ENCODE measurements around the gene TEX13A.

The TEX13A gene, protein sequence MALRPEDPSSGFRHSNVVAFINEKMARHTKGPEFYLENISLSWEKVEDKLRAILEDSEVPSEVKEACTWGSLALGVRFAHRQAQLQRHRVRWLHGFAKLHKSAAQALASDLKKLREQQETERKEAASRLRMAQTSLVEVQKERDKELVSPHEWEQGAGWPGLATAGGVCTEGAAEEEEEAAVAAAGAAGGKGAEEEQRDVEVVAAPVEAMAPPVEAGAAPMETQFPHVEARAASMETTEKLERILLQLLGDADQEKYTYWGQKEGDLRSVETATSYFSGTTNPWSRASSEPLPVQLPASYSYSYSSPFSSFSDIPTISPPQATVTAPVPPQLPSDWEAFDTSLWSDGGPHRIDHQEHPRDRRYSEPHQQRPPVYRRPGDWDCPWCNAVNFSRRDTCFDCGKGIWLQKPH

DNA sequence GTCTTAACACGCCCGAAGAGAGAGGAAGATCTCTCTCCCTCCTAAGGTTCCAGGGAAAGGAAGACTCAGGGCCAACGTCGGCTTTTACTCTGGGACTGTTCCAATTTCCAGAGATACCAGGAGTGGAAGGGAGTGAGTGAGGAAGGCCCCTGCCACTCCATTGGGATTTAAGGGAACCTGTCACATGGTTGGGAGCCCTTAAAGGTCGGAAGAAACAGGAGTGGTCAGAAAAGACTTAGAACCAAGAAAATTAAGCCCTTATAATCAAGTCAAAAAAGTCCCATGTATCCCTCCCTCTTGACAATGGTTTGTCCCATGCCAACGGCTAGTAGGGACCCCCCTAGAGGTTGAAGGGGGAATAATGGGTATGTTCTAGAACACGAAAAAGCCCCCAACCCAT lies at the start of gene TEX13A:
Gene TEX13A, minus strand, starts transcription at position 59 of the 400 bp plus-strand sequence. CDS start 297 bp downstream, outside the sequence.
- TF ChIP-seq, protein P1, sequence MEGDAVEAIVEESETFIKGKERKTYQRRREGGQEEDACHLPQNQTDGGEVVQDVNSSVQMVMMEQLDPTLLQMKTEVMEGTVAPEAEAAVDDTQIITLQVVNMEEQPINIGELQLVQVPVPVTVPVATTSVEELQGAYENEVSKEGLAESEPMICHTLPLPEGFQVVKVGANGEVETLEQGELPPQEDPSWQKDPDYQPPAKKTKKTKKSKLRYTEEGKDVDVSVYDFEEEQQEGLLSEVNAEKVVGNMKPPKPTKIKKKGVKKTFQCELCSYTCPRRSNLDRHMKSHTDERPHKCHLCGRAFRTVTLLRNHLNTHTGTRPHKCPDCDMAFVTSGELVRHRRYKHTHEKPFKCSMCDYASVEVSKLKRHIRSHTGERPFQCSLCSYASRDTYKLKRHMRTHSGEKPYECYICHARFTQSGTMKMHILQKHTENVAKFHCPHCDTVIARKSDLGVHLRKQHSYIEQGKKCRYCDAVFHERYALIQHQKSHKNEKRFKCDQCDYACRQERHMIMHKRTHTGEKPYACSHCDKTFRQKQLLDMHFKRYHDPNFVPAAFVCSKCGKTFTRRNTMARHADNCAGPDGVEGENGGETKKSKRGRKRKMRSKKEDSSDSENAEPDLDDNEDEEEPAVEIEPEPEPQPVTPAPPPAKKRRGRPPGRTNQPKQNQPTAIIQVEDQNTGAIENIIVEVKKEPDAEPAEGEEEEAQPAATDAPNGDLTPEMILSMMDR (IDR thresholded peaks at IDR 0.05; ENCODE audit: low read depth, low read length): no peak
- no peak for DNase-seq (ENCODE audit: low read depth in 2 of 2)
- no peak within 1 kb of the TSS for H3K4me3 ChIP-seq (replicated peaks in 1 of 2; ENCODE audit: low read depth in 2 of 2, low read length in 2 of 2)

DNA sequence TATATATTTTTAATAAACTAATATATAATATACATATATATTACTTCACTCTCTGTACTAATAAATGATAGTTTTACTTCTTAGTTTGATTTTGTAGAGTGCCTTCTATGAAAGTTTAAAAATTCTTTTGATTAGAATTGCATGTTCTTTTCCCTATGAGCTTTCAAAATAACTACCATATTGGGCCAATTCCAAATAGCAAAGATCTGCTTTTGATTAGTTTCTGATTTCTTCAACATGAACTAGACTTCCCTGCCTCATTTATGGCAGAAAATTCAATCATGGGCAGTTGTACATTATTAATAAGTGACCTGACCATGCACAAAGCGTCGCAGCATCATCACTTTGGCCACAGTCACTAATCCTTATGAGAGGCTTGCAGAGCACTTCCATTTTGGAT lies 48.9 kb upstream of the TEX13A start:
- DNase-seq (ENCODE audit: low read depth in 2 of 2): no peak
- TF ChIP-seq, protein P1 (IDR thresholded peaks at IDR 0.05; ENCODE audit: low read depth, low read length): no peak
- no peak overlapping the region for H3K4me3 ChIP-seq (replicated peaks in 1 of 2; ENCODE audit: low read depth in 2 of 2, low read length in 2 of 2)

DNA sequence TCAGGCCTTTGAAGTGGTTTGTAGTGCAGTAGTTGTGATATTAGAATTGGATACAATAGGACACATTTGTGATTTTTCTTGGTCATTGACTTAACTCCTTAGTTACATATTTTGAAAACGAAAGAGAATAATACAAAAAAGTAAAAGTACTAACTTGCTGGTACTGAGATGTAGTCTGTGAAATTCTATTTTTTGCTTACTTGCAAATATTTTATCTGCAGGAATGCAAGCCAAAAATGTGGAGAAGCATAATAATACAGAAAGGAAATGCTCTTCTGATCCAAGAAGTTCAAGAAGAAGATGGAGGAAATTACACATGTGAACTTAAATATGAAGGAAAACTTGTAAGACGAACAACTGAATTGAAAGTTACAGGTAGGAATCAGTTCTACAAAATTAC lies 46.7 kb upstream of the TEX13A start:
- DNase-seq (ENCODE audit: low read depth in 2 of 2): no peak
- TF ChIP-seq, protein P1 (IDR thresholded peaks at IDR 0.05; ENCODE audit: low read depth, low read length): no peak
- no peak overlapping the region for H3K4me3 ChIP-seq (replicated peaks in 1 of 2; ENCODE audit: low read depth in 2 of 2, low read length in 2 of 2)

DNA sequence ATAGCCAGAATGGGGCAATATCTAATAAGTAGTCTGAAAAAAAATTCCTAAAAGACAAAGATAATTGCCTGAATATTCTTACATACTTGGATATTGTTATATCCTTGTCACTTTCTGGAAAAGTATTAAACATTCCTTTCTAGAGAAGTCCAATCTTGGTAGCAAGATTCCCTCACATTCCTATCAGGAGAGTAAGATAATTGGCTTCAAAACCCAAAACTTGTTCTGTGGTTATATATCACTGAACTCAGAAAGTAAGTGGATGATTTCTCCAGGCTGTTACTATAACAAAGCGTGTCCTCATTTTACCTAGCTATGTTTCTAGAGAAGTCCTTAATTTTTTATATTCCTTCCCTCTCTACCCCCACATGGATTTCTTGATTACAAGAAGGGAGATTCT lies 46.0 kb upstream of the TEX13A start:
- no peak overlapping the region for H3K4me3 ChIP-seq (replicated peaks in 1 of 2; ENCODE audit: low read depth in 2 of 2, low read length in 2 of 2)
- DNase-seq (ENCODE audit: low read depth in 2 of 2): no peak
- TF ChIP-seq, protein P1 (IDR thresholded peaks at IDR 0.05; ENCODE audit: low read depth, low read length): no peak

DNA sequence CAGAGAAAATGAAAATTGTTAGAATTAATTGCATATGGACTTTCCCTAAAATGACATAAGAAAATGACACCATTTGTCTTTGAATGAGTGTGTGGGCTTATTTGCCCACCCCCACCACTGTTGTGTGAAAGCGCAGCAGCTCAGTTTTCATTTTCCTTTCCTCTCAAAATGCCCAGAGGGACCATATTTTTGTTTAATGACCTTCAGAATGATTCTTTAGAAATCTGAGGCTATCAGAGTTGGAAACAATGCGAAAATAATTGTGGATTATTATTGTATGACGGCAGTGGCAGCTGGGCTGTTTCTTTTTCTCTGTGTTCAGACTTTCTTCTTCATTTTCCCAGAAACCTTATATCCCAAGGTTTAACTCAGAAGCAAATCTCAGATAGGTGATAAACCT lies 44.6 kb upstream of the TEX13A start:
- H3K4me3 ChIP-seq (replicated peaks in 1 of 2; ENCODE audit: low read depth in 2 of 2, low read length in 2 of 2): no peak overlapping the region
- TF ChIP-seq, protein P1 (IDR thresholded peaks at IDR 0.05; ENCODE audit: low read depth, low read length): no peak
- no peak for DNase-seq (ENCODE audit: low read depth in 2 of 2)

DNA sequence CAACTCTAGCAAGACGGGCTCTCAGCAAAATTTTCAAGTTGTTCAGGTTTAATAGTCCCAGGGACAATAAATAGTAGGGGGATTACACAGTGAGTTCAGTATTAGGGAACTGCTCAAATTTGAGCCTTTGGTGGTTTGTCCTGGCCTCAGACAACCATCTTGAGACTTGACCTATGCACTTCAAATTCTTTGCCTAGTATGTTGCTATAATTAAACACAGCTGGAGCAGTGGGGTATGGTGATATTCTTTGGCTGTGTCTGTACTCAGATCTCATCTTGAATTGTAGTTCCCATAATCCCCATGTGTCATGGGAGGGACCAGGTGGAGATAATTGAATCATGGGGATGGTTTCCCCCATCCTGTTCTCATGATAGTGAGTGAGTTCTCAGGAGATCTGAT lies 43.3 kb upstream of the TEX13A start:
- DNase-seq (ENCODE audit: low read depth in 2 of 2): no peak
- TF ChIP-seq, protein P1 (IDR thresholded peaks at IDR 0.05; ENCODE audit: low read depth, low read length): no peak

More for the DNA sequence above, 43.3 kb upstream of the TEX13A start:
- no peak overlapping the region for H3K4me3 ChIP-seq (replicated peaks in 1 of 2; ENCODE audit: low read depth in 2 of 2, low read length in 2 of 2)

Data from cardiac fibroblast (primary cell).